BLaER1 treated with 17β-estradiol and CSF1 and Interleukin-3, amounts not matched to agents 10 nM and 100 nM (cell line): Measurements from ENCODE around the gene KCNS3.
A peak's percentile ranks its signal among the peaks of the same experiment; 100 is the strongest.

Source experiments
- H3K27ac ChIP-seq, 11 experiments: shearing (Covaris generic); formaldehyde crosslinking; 2 replicates each; pipeline ENCODE4 v1.8.1; 2022
- H3K27me3 ChIP-seq, 11 experiments: shearing (Covaris generic); formaldehyde crosslinking; 2 replicates each; pipeline ENCODE4 v1.8.1; 2022
- H3K36me3 ChIP-seq, 11 experiments: shearing (Covaris generic); formaldehyde crosslinking; 2 replicates each; pipeline ENCODE4 v1.8.1; 2022
- H3K4me1 ChIP-seq, 10 experiments: shearing (Covaris generic); formaldehyde crosslinking; 2 replicates each; pipeline ENCODE4 v1.8.1; 2022
- H3K4me2 ChIP-seq, 11 experiments: shearing (Covaris generic); formaldehyde crosslinking; 2 replicates each; pipeline ENCODE4 v1.8.1; 2022
- H3K4me3 ChIP-seq, 10 experiments: shearing (Covaris generic); formaldehyde crosslinking; 2 replicates each; pipeline ENCODE4 v1.8.1; 2022
- H3K9ac ChIP-seq, 11 experiments: shearing (Covaris generic); formaldehyde crosslinking; 2 replicates each; pipeline ENCODE4 v1.8.1; 2022
- H3K9me3 ChIP-seq, 11 experiments: shearing (Covaris generic); formaldehyde crosslinking; replicated peaks in 1 of 11; 2 replicates each; pipeline ENCODE4 v1.8.1; 2022
- H4K20me1 ChIP-seq, 11 experiments: shearing (Covaris generic); formaldehyde crosslinking; 2 replicates each; pipeline ENCODE4 v1.8.1; 2022
- Cebpa-rat ChIP-seq, 11 experiments: shearing (Covaris generic); IDR thresholded peaks; 2 replicates each; pipeline ENCODE4 v1.8.1; 2022

The KCNS3 gene

DNA sequence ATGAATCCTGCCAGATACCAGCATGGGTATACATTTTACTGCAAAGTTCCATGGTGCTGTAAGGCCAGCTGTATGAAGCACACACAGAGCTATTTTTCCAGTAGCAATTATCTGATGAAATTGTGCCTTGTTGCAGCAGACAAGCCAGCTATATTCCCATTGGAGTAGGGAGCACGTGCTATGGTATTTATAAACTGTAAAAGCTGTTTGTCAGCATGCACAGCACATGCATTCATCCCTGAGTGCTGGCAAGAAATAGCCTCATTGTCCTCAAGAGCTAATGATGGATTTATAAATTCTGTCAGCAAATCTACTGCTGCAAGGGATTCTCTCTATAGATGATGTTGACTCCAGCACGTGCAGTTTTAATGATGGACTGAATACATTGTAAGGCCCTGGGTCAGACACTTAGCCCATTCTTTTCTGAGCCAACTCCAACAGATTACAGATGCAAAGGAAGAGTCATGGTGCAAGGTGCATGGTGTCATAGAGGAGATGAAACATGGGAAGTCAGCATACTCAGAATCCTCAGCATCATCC is 61.7 kb downstream of the KCNS3 start:
- Histone ChIP-seq H3K4me1 (peaks cover 11 to 27% (median 21%) of the 10 kb centered on the region in 10 experiments; a peak in 19 of 20 replicates), H3K27me3 (no peaks in the 10 kb centered on the region), H4K20me1 (no peaks in the 10 kb centered on the region), H3K9me3 (peaks cover 5 to 16% (median 8%) of the 10 kb centered on the region in 11 experiments; a peak in 17 of 22 replicates), H3K27ac (no peak overlapping the region), H3K4me2 (no peak overlapping the region), H3K36me3 (peaks cover 0 to 4% (median 0%) of the 10 kb centered on the region in 11 experiments; a peak in 2 of 22 replicates), H3K9ac (no peak overlapping the region), H3K4me3 (no peak overlapping the region)
- no peak for TF ChIP-seq Cebpa-rat (IDR thresholded peaks at IDR 0.05)

GRCh38 chr2:17943444-17943843 is 65.0 kb downstream of the KCNS3 start:
- no peak overlapping the region for H3K4me2 ChIP-seq
- peaks cover 0 to 1% (median 0%) of the 10 kb centered on the region in 11 experiments; a peak in 1 of 22 replicates for H3K36me3 ChIP-seq
- H4K20me1 ChIP-seq = no peaks in the 10 kb centered on the region
- H3K27ac ChIP-seq = no peak overlapping the region
- H3K4me1 ChIP-seq = no peaks in the 10 kb centered on the region
- H3K9ac ChIP-seq = no peak overlapping the region
- peaks cover under 1 to 11% (median 3%) of the 10 kb centered on the region in 11 experiments; a peak in 17 of 22 replicates for H3K9me3 ChIP-seq
- no peak for TF ChIP-seq Cebpa-rat (IDR thresholded peaks at IDR 0.05)
- H3K27me3 ChIP-seq = no peaks in the 10 kb centered on the region
- H3K4me3 ChIP-seq = no peak overlapping the region

- Histone ChIP-seq H3K4me1 (no peaks in the 10 kb centered on the region), H3K9me3 (peaks cover 0 to 9% (median 0%) of the 10 kb centered on the region in 11 experiments; a peak in 1 of 22 replicates), H3K27ac (no peak overlapping the region), H3K4me3 (no peak overlapping the region), H3K36me3 (no peaks in the 10 kb centered on the region), H3K4me2 (no peak overlapping the region), H4K20me1 (no peaks in the 10 kb centered on the region), H3K27me3 (no peaks in the 10 kb centered on the region), H3K9ac (no peak overlapping the region)
- no peak for TF ChIP-seq Cebpa-rat (IDR thresholded peaks at IDR 0.05)
Observed at GRCh38 chr2:17947113-17947512, 68.6 kb downstream of the KCNS3 start.

- H3K27me3 ChIP-seq = no peaks in the 10 kb centered on the region
- no peaks in the 10 kb centered on the region for H4K20me1 ChIP-seq
- H3K4me3 ChIP-seq = no peak overlapping the region
- no peak overlapping the region for H3K4me2 ChIP-seq
- no peak for TF ChIP-seq Cebpa-rat (IDR thresholded peaks at IDR 0.05)
- H3K9ac ChIP-seq = no peak overlapping the region
- peaks cover 0 to 7% (median 0%) of the 10 kb centered on the region in 10 experiments; a peak in 3 of 20 replicates for H3K4me1 ChIP-seq
- no peaks in the 10 kb centered on the region for H3K36me3 ChIP-seq
- peaks cover 0 to 9% (median 0%) of the 10 kb centered on the region in 11 experiments; a peak in 1 of 22 replicates for H3K9me3 ChIP-seq
- H3K27ac ChIP-seq = no peak overlapping the region
Observed at GRCh38 chr2:17950006-17950405, 71.5 kb downstream of the KCNS3 start.

DNA sequence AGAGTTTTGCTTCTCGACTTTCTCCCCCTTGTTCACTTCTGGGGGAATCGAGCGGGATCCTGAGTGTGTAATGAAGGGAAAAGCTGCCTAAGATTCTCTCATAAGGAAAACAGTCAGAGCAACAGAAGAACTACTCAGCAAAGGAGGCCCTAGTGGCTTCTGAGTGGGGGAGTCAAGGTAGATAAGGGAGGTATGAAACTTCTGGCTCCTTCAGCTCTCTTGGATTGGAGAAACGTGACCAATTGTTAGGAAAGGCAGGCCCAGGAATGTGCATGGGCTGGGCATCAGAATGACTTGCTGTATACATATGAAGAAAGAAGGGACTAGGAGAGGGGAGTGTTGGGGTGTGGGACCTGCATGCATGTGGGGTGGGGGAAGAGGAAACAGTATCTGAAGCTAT is 73.1 kb downstream of the KCNS3 start:
- no peaks in the 10 kb centered on the region for H3K9me3 ChIP-seq
- H3K27ac ChIP-seq = no peak overlapping the region
- no peak overlapping the region for H3K9ac ChIP-seq
- no peaks in the 10 kb centered on the region for H3K36me3 ChIP-seq
- H3K4me3 ChIP-seq = no peak overlapping the region
- H3K4me1 ChIP-seq = peaks cover 0 to 7% (median 0%) of the 10 kb centered on the region in 10 experiments; a peak in 3 of 20 replicates
- TF ChIP-seq Cebpa-rat (IDR thresholded peaks at IDR 0.05) = no peak
- H3K27me3 ChIP-seq = no peaks in the 10 kb centered on the region
- no peak overlapping the region for H3K4me2 ChIP-seq
- H4K20me1 ChIP-seq = no peaks in the 10 kb centered on the region

GRCh38 chr2:17958466-17959092 is 80.1 kb downstream of the KCNS3 start:
- H3K4me3 ChIP-seq = no peak overlapping the region
- no peaks in the 10 kb centered on the region for H3K27me3 ChIP-seq
- H3K4me1 ChIP-seq = peaks cover 4 to 44% (median 24%) of the 10 kb centered on the region in 10 experiments; a peak in 16 of 20 replicates
- no peaks in the 10 kb centered on the region for H4K20me1 ChIP-seq
- TF ChIP-seq Cebpa-rat (IDR thresholded peaks at IDR 0.05) = no peak
- H3K4me2 ChIP-seq = no peak overlapping the region
- no peaks in the 10 kb centered on the region for H3K36me3 ChIP-seq
- no peak overlapping the region for H3K27ac ChIP-seq
- no peaks in the 10 kb centered on the region for H3K9me3 ChIP-seq
- H3K9ac ChIP-seq = no peak overlapping the region

- Histone ChIP-seq H3K9me3 (no peaks in the 10 kb centered on the region), H3K27me3 (no peaks in the 10 kb centered on the region), H3K4me1 (peaks cover 4 to 44% (median 24%) of the 10 kb centered on the region in 10 experiments; a peak in 16 of 20 replicates), H3K4me2 (no peak overlapping the region; a peak in 1 of 22 replicates), H4K20me1 (no peaks in the 10 kb centered on the region), H3K9ac (no peak overlapping the region), H3K4me3 (no peak overlapping the region), H3K36me3 (no peaks in the 10 kb centered on the region), H3K27ac (no peak overlapping the region)
- no peak for TF ChIP-seq Cebpa-rat (IDR thresholded peaks at IDR 0.05)
Observed at GRCh38 chr2:17959356-17959755, 80.9 kb downstream of the KCNS3 start.

DNA sequence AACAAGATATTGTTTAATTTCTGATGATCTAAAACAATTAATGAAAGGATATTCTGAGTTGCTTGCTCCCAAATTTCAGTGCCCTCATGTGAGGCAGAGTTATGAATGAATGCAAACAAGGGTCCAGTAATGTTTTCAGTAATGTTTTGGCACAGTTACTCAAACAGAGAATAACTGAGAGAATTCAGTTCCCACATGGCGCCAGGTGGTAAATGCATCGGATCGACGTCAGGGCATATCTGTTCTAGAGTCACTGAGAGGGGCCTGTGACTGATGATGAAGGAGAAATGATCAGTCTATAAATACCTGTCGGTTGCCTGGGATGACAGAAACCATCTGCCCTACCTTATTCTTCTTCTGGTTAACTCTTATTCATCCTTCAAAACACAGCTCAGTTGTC is 81.4 kb downstream of the KCNS3 start:
- Histone ChIP-seq H3K27me3 (0 out of 22 replicates have a peak, but pooled peaks cover 0 to under 1% (median 0%) of the 10 kb centered on the region in 11 experiments), H4K20me1 (no peaks in the 10 kb centered on the region), H3K4me1 (peaks cover 4 to 49% (median 24%) of the 10 kb centered on the region in 10 experiments; a peak in 16 of 20 replicates), H3K9me3 (no peaks in the 10 kb centered on the region), H3K27ac (no peak overlapping the region), H3K9ac (no peak overlapping the region), H3K4me2 (peak overlapping the region in 6 of 11 experiments; percentile 56 to 81 (median 69); a peak in 10 of 22 replicates), H3K36me3 (no peaks in the 10 kb centered on the region), H3K4me3 (no peak overlapping the region)
- TF ChIP-seq Cebpa-rat (IDR thresholded peaks at IDR 0.05) = no peak

GRCh38 chr2:17960925-17961324 is 82.5 kb downstream of the KCNS3 start:
- Histone ChIP-seq H3K27me3 (peaks cover 0 to 11% (median 0%) of the 10 kb centered on the region in 11 experiments; a peak in 5 of 22 replicates), H3K9me3 (peaks cover 0 to 5% (median 0%) of the 10 kb centered on the region in 11 experiments; a peak in 1 of 22 replicates), H3K27ac (no peak overlapping the region), H3K4me3 (no peak overlapping the region), H3K36me3 (no peaks in the 10 kb centered on the region), H3K4me1 (peaks cover 4 to 60% (median 33%) of the 10 kb centered on the region in 10 experiments; a peak in 16 of 20 replicates), H4K20me1 (no peaks in the 10 kb centered on the region), H3K4me2 (peak overlapping the region in 10 of 11 experiments; percentile 0 to 81 (median 59); a peak in 17 of 22 replicates), H3K9ac (no peak overlapping the region)
- TF ChIP-seq Cebpa-rat (IDR thresholded peaks at IDR 0.05) = no peak
